ENCODE results near the gene RTN4RL2. TPM values are rescaled to one million over a fixed set of nuclear protein-coding genes. Genes with fewer than 3 reads are reported as not detected.

The RTN4RL2 gene
- total RNA-seq, 2 experiments from 2014 or later, result 0.33 to 0.39 TPM

- Mint-ChIP-seq H3K27me3 (peaks cover 20% of the 10 kb centered on the region), H3K36me3 (ENCODE audit: low read depth) (no peaks in the 10 kb centered on the region), H3K4me3 (no peak overlapping the region), H3K27ac (no peak overlapping the region), H3K9me3 (ENCODE audit: low read depth) (no peaks in the 10 kb centered on the region), H3K4me1 (peaks cover 22% of the 10 kb centered on the region)
- CTCF ChIA-PET, result interaction anchor here (0.6 to 1.4 kb wide), 4 partner anchors 14 to 91 kb away, joined by 3 to 4 read pairs (median 4); no protein-coding TSS in a partner anchor
- DNase-seq (no peak), ATAC-seq (no peak)
- intact Hi-C loops (cut with DNase I, micrococcal nuclease), result no loop called here
- POLR2A ChIA-PET, result no interaction called here
Measured at GRCh38 chr11:57462597-57462996, 2.3 kb downstream of the RTN4RL2 start.

GRCh38 chr11:57463671-57464538 is 3.6 kb downstream of the RTN4RL2 start:
- peaks cover 16% of the 10 kb centered on the region for H3K27me3 Mint-ChIP-seq
- CTCF ChIA-PET, result interaction anchor here (0.6 to 1.4 kb wide), 6 partner anchors 9 to 63 kb away, joined by 3 to 4 read pairs (median 4); no protein-coding TSS in a partner anchor
- intact Hi-C loops (cut with DNase I, micrococcal nuclease), result no loop called here
- no peaks in the 10 kb centered on the region for H3K9me3 Mint-ChIP-seq (ENCODE audit: low read depth)
- no peak overlapping the region for H3K27ac Mint-ChIP-seq
- no peak for ATAC-seq
- POLR2A ChIA-PET, result no interaction called here
- H3K36me3 Mint-ChIP-seq (ENCODE audit: low read depth), result no peaks in the 10 kb centered on the region
- peaks cover 11% of the 10 kb centered on the region for H3K4me1 Mint-ChIP-seq
- H3K4me3 Mint-ChIP-seq, result no peak overlapping the region
- no peak for DNase-seq

GRCh38 chr11:57464539-57465181 is 4.3 kb downstream of the RTN4RL2 start:
- H3K9me3 Mint-ChIP-seq (ENCODE audit: low read depth), result no peaks in the 10 kb centered on the region
- ATAC-seq, result no peak
- CTCF ChIA-PET, result interaction anchor here (0.7 to 1.7 kb wide), 5 partner anchors 7 to 62 kb away, joined by 3 to 4 read pairs (median 4); no protein-coding TSS in a partner anchor
- intact Hi-C loops (cut with DNase I, micrococcal nuclease), result no loop called here
- H3K27me3 Mint-ChIP-seq, result peaks cover 12% of the 10 kb centered on the region
- H3K4me1 Mint-ChIP-seq, result peaks cover 6% of the 10 kb centered on the region
- H3K36me3 Mint-ChIP-seq (ENCODE audit: low read depth), result no peaks in the 10 kb centered on the region
- H3K4me3 Mint-ChIP-seq, result no peak overlapping the region
- POLR2A ChIA-PET, result no interaction called here
- DNase-seq, result no peak
- H3K27ac Mint-ChIP-seq, result no peak overlapping the region

- ChIA-PET CTCF (interaction anchor here (1.7 kb wide), 1 partner anchor 9 kb away, joined by 4 read pairs; no protein-coding TSS in a partner anchor), POLR2A (no interaction called here)
- Mint-ChIP-seq H3K4me3 (no peak overlapping the region), H3K27ac (no peak overlapping the region), H3K4me1 (no peaks in the 10 kb centered on the region), H3K36me3 (ENCODE audit: low read depth) (no peaks in the 10 kb centered on the region), H3K9me3 (ENCODE audit: low read depth) (no peaks in the 10 kb centered on the region), H3K27me3 (peaks cover 1% of the 10 kb centered on the region)
- ATAC-seq (no peak), DNase-seq (no peak)
- intact Hi-C loops (cut with DNase I, micrococcal nuclease), result no loop called here
Measured at GRCh38 chr11:57466680-57467079, 6.4 kb downstream of the RTN4RL2 start.

- H3K9me3 Mint-ChIP-seq (ENCODE audit: low read depth), result no peaks in the 10 kb centered on the region
- DNase-seq (no peak), ATAC-seq (no peak)
- H3K4me3 Mint-ChIP-seq, result no peak overlapping the region
- no peaks in the 10 kb centered on the region for H3K27me3 Mint-ChIP-seq
- H3K27ac Mint-ChIP-seq, result no peak overlapping the region
- no peaks in the 10 kb centered on the region for H3K36me3 Mint-ChIP-seq (ENCODE audit: low read depth)
- no peaks in the 10 kb centered on the region for H3K4me1 Mint-ChIP-seq
- CTCF ChIA-PET, result interaction anchor here (0.9 kb wide), 1 partner anchor 10 kb away, joined by 4 read pairs; no protein-coding TSS in a partner anchor
- POLR2A ChIA-PET, result no interaction called here
- intact Hi-C loops (cut with DNase I, micrococcal nuclease), result no loop called here
Measured at GRCh38 chr11:57467508-57468157, 7.3 kb downstream of the RTN4RL2 start.

GRCh38 chr11:57468276-57468675 is 7.9 kb downstream of the RTN4RL2 start:
- ATAC-seq, result no peak
- Mint-ChIP-seq H3K36me3 (ENCODE audit: low read depth) (no peaks in the 10 kb centered on the region), H3K4me1 (no peaks in the 10 kb centered on the region), H3K27ac (no peak overlapping the region), H3K9me3 (ENCODE audit: low read depth) (no peaks in the 10 kb centered on the region), H3K4me3 (no peak overlapping the region), H3K27me3 (peaks cover 3% of the 10 kb centered on the region)
- CTCF ChIA-PET, result interaction anchor here (0.7 kb wide), 1 partner anchor 89 kb away, joined by 3 read pairs; no protein-coding TSS in a partner anchor
- intact Hi-C loops (cut with DNase I, micrococcal nuclease), result no loop called here
- DNase-seq, result no peak
- POLR2A ChIA-PET, result no interaction called here

- ChIA-PET CTCF (interaction anchor here (0.7 kb wide), 1 partner anchor 90 kb away, joined by 3 read pairs; no protein-coding TSS in a partner anchor), POLR2A (no interaction called here)
- DNase-seq, result no peak
- no peak for ATAC-seq
- peaks cover 3% of the 10 kb centered on the region for H3K27me3 Mint-ChIP-seq
- intact Hi-C loops (cut with DNase I, micrococcal nuclease), result no loop called here
- peaks cover 7% of the 10 kb centered on the region for H3K4me1 Mint-ChIP-seq
- H3K9me3 Mint-ChIP-seq (ENCODE audit: low read depth), result no peaks in the 10 kb centered on the region
- H3K4me3 Mint-ChIP-seq, result no peak overlapping the region
- H3K27ac Mint-ChIP-seq, result no peak overlapping the region
- no peaks in the 10 kb centered on the region for H3K36me3 Mint-ChIP-seq (ENCODE audit: low read depth)
Measured at GRCh38 chr11:57469268-57469667, 8.9 kb downstream of the RTN4RL2 start.

GRCh38 chr11:57471496-57471895 is 11.2 kb downstream of the RTN4RL2 start:
- H3K27ac Mint-ChIP-seq, result no peak overlapping the region
- no peaks in the 10 kb centered on the region for H3K9me3 Mint-ChIP-seq (ENCODE audit: low read depth)
- CTCF ChIA-PET, result interaction anchor here (1.1 to 4.5 kb wide), 5 partner anchors 9 to 27 kb away, joined by 3 to 38 read pairs (median 4); partner anchors contain the start of gene RTN4RL2
- peaks cover 5% of the 10 kb centered on the region for H3K27me3 Mint-ChIP-seq
- POLR2A ChIA-PET, result no interaction called here
- ATAC-seq (no peak), DNase-seq (no peak)
- intact Hi-C loops (cut with DNase I, micrococcal nuclease), result no loop called here
- H3K4me1 Mint-ChIP-seq, result peaks cover 26% of the 10 kb centered on the region
- H3K36me3 Mint-ChIP-seq (ENCODE audit: low read depth), result no peaks in the 10 kb centered on the region
- no peak overlapping the region for H3K4me3 Mint-ChIP-seq

GRCh38 chr11:57473285-57473841 is 13.0 kb downstream of the RTN4RL2 start:
- ChIA-PET POLR2A (no interaction called here), CTCF (interaction anchor here (0.6 to 4.5 kb wide), 13 partner anchors 8 to 171 kb away, joined by 3 to 38 read pairs (median 3); partner anchors contain the start of genes RTN4RL2 and UBE2L6)
- Mint-ChIP-seq H3K27me3 (peaks cover 5% of the 10 kb centered on the region), H3K27ac (no peak overlapping the region), H3K4me3 (no peak overlapping the region), H3K9me3 (ENCODE audit: low read depth) (no peaks in the 10 kb centered on the region), H3K36me3 (ENCODE audit: low read depth) (no peaks in the 10 kb centered on the region), H3K4me1 (peaks cover 30% of the 10 kb centered on the region)
- DNase-seq (no peak), ATAC-seq (no peak)
- intact Hi-C loops (cut with DNase I, micrococcal nuclease), result no loop called here

- intact Hi-C loops (cut with DNase I, micrococcal nuclease), result no loop called here
- peak overlapping the region; percentile 14 for H3K27ac Mint-ChIP-seq
- peaks cover 30% of the 10 kb centered on the region for H3K4me1 Mint-ChIP-seq
- ChIA-PET POLR2A (interaction anchor here (0.6 to 0.7 kb wide), 2 partner anchors 53 to 1428 kb away, joined by 3 to 4 read pairs; no protein-coding TSS in a partner anchor), CTCF (interaction anchor here (0.6 to 4.5 kb wide), 12 partner anchors 8 to 290 kb away, joined by 3 to 38 read pairs (median 4); partner anchors contain the start of genes RTN4RL2 and TIMM10)
- H3K4me3 Mint-ChIP-seq, result peak overlapping the region; percentile 8
- DNase-seq (peak; percentile 66), ATAC-seq (peak; percentile 73)
- no peaks in the 10 kb centered on the region for H3K36me3 Mint-ChIP-seq (ENCODE audit: low read depth)
- H3K27me3 Mint-ChIP-seq, result peaks cover 5% of the 10 kb centered on the region
- no peaks in the 10 kb centered on the region for H3K9me3 Mint-ChIP-seq (ENCODE audit: low read depth)
Measured at GRCh38 chr11:57474017-57474802, 13.9 kb downstream of the RTN4RL2 start.
